Neural progenitor cell (in vitro differentiated cells): Measurements from ENCODE around the gene ZNF516. TPM values are rescaled to one million over a fixed set of nuclear protein-coding genes. Genes with fewer than 3 reads are reported as not detected.

ENCODE experiments used
- DNase-seq: peaks from one replicate; pipeline ENCODE4 v3.0.0-alpha.2; 2016; ENCODE audit warnings: low spot score
- H2AFZ ChIP-seq: fragments of 200-600 bp; sonication (generic); replicated peaks from 2 replicates; pipeline ENCODE4 v1.6.1; 2016; ENCODE audit warnings: antibody characterized with exemption
- H3F3A ChIP-seq: fragments of 200-600 bp; sonication (generic); 2 replicates; pipeline ENCODE4 v1.6.1; 2016; ENCODE audit warnings: antibody characterized with exemption, low read depth
- H3K27ac ChIP-seq: fragments of 200-600 bp; sonication (generic); 2 replicates; pipeline ENCODE4 v1.5.1; 2016; ENCODE audit warnings: mild to moderate bottlenecking
- H3K27me3 ChIP-seq: fragments of 200-600 bp; sonication (generic); 2 replicates; pipeline ENCODE4 v1.6.1; 2016; ENCODE audit warnings: mild to moderate bottlenecking, moderate library complexity
- H3K36me3 ChIP-seq: fragments of 200-600 bp; sonication (generic); 2 replicates; pipeline ENCODE4 v1.5.1; 2016
- H3K4me1 ChIP-seq: fragments of 200-600 bp; sonication (generic); 2 replicates; pipeline ENCODE4 v1.6.1; 2016; ENCODE audit warnings: mixed run types
- H3K4me2 ChIP-seq: fragments of 200-600 bp; sonication (generic); 2 replicates; pipeline ENCODE4 v1.6.1; 2016
- H3K4me3 ChIP-seq: fragments of 200-600 bp; sonication (generic); 2 replicates; pipeline ENCODE4 v1.5.1; 2016
- H3K79me2 ChIP-seq: fragments of 200-600 bp; sonication (generic); 2 replicates; pipeline ENCODE4 v1.6.1; 2016; ENCODE audit warnings: low read depth
- H3K9ac ChIP-seq: fragments of 200-600 bp; sonication (generic); 2 replicates; pipeline ENCODE4 v1.6.1; 2016
- H3K9me3 ChIP-seq: fragments of 200-600 bp; sonication (generic); 2 replicates; pipeline ENCODE4 v1.5.1; 2016; ENCODE audit warnings: low read depth
- H4K20me1 ChIP-seq: fragments of 200-600 bp; sonication (generic); 2 replicates; pipeline ENCODE4 v1.6.1; 2016; ENCODE audit warnings: low read depth
- H3K27ac Mint-ChIP-seq: 3 replicates; pipeline ENCODE4 v1.8.0; 2021; ENCODE audit warnings: mixed read lengths
- H3K27me3 Mint-ChIP-seq: 2 replicates; pipeline ENCODE4 v1.8.0; 2022; ENCODE audit warnings: low read depth, mild to moderate bottlenecking, inconsistent platforms, moderate library complexity, mixed read lengths; ENCODE audit not compliant: insufficient read depth
- H3K36me3 Mint-ChIP-seq: 3 replicates; pipeline ENCODE4 v1.8.0; 2021; ENCODE audit warnings: mixed read lengths
- H3K4me1 Mint-ChIP-seq: 3 replicates; pipeline ENCODE4 v1.8.0; 2021; ENCODE audit warnings: mixed read lengths
- H3K4me3 Mint-ChIP-seq: 3 replicates; pipeline ENCODE4 v1.8.0; 2021; ENCODE audit warnings: mild to moderate bottlenecking, moderate library complexity, mixed read lengths
- H3K9me3 Mint-ChIP-seq: 3 replicates; pipeline ENCODE4 v1.8.0; 2020; ENCODE audit warnings: mixed read lengths
- CTCF ChIP-seq: fragments of 200-600 bp; sonication (generic); IDR thresholded peaks from 2 replicates; pipeline ENCODE4 v1.5.1; 2017; ENCODE audit warnings: antibody characterized with exemption, mild to moderate bottlenecking
- EZH2 ChIP-seq: fragments of 200-600 bp; sonication (generic); IDR thresholded peaks from 2 replicates; pipeline ENCODE4 v1.6.1; 2017; ENCODE audit warnings: antibody characterized with exemption, mild to moderate bottlenecking, moderate library complexity
- EZH2phosphoT487 ChIP-seq: fragments of 200-600 bp; sonication (generic); IDR thresholded peaks from 2 replicates; pipeline ENCODE4 v1.6.1; 2017; ENCODE audit warnings: antibody characterized with exemption
- total RNA-seq: library from RNA; depleted of rRNA; stranded (reverse); fragments of >200 nt; gene quantifications from 2 replicates; pipeline ENCODE4 v1.2.3, GENCODE V29; 2015; ENCODE audit warnings: low replicate concordance

ZNF516 gene
- total RNA-seq, 1 donor from 2014 or later, result 45.5 TPM

- Histone ChIP-seq H3F3A (no peaks in the 10 kb centered on the region), H3K4me3 (no peak overlapping the region), H3K36me3 (no peaks in the 10 kb centered on the region), H3K27me3 (no peaks in the 10 kb centered on the region), H2AFZ (no peak overlapping the region), H4K20me1 (peaks cover 52% of the 10 kb centered on the region), H3K9ac (no peak overlapping the region), H3K4me2 (no peak overlapping the region), H3K79me2 (peaks cover 78% of the 10 kb centered on the region), H3K9me3 (no peaks in the 10 kb centered on the region), H3K4me1 (no peaks in the 10 kb centered on the region), H3K27ac (no peak overlapping the region)
- H3K9me3 Mint-ChIP-seq, result peaks cover 28% of the 10 kb centered on the region
- no peak for DNase-seq
- H3K27ac Mint-ChIP-seq, result no peak overlapping the region
- no peak overlapping the region for H3K4me3 Mint-ChIP-seq
- H3K27me3 Mint-ChIP-seq, result peaks cover 9% of the 10 kb centered on the region
- TF ChIP-seq CTCF (no peak), EZH2phosphoT487 (no peak), EZH2 (no peak)
- H3K4me1 Mint-ChIP-seq, result peaks cover 6% of the 10 kb centered on the region
- peaks cover 53% of the 10 kb centered on the region for H3K36me3 Mint-ChIP-seq
These were observed 103.3 kb downstream of the ZNF516 start for GRCh38 chr18:76391746-76392145.

GRCh38 chr18:76391038-76391437, 104.0 kb downstream of the ZNF516 start:
- H3K4me1 Mint-ChIP-seq, result peaks cover 6% of the 10 kb centered on the region
- H3K27ac Mint-ChIP-seq, result no peak overlapping the region
- Histone ChIP-seq H3K36me3 (no peaks in the 10 kb centered on the region), H4K20me1 (peaks cover 52% of the 10 kb centered on the region), H2AFZ (no peak overlapping the region), H3K4me2 (no peak overlapping the region), H3K27ac (no peak overlapping the region), H3K4me1 (no peaks in the 10 kb centered on the region), H3K79me2 (peaks cover 78% of the 10 kb centered on the region), H3K4me3 (no peak overlapping the region), H3K27me3 (no peaks in the 10 kb centered on the region), H3K9me3 (no peaks in the 10 kb centered on the region), H3K9ac (no peak overlapping the region), H3F3A (no peaks in the 10 kb centered on the region)
- TF ChIP-seq CTCF, result no peak
- TF ChIP-seq EZH2phosphoT487, result no peak
- no peak for TF ChIP-seq EZH2
- peaks cover 28% of the 10 kb centered on the region for H3K9me3 Mint-ChIP-seq
- H3K4me3 Mint-ChIP-seq, result no peak overlapping the region
- DNase-seq, result no peak
- peaks cover 52% of the 10 kb centered on the region for H3K36me3 Mint-ChIP-seq
- peaks cover 11% of the 10 kb centered on the region for H3K27me3 Mint-ChIP-seq

GRCh38 chr18:76390452-76391035, 104.5 kb downstream of the ZNF516 start:
- Histone ChIP-seq H2AFZ (no peak overlapping the region), H3K4me3 (no peak overlapping the region), H3K9ac (no peak overlapping the region), H3K4me2 (no peak overlapping the region), H3K9me3 (no peaks in the 10 kb centered on the region), H3K79me2 (peaks cover 76% of the 10 kb centered on the region), H3K27ac (no peak overlapping the region), H3K27me3 (no peaks in the 10 kb centered on the region), H3K4me1 (no peaks in the 10 kb centered on the region), H4K20me1 (peaks cover 52% of the 10 kb centered on the region), H3F3A (no peaks in the 10 kb centered on the region), H3K36me3 (no peaks in the 10 kb centered on the region)
- Mint-ChIP-seq H3K4me3 (no peak overlapping the region), H3K9me3 (peaks cover 28% of the 10 kb centered on the region), H3K27me3 (peaks cover 12% of the 10 kb centered on the region), H3K36me3 (peaks cover 54% of the 10 kb centered on the region), H3K4me1 (peaks cover 6% of the 10 kb centered on the region), H3K27ac (no peak overlapping the region)
- no peak for DNase-seq
- no peak for TF ChIP-seq CTCF
- TF ChIP-seq EZH2, result no peak
- no peak for TF ChIP-seq EZH2phosphoT487
